K562 (cell line): ENCODE measurements around the gene CLASP1. TPM values are rescaled to one million over a fixed set of nuclear protein-coding genes. Genes with fewer than 3 reads are reported as not detected.

Experiments
- E2F6 ChIP-seq, 2 experiments: IDR thresholded peaks; 2 replicates each; pipeline ENCODE4 v1.6.1; 2011; ENCODE audit warnings: borderline replicate concordance in 1 of 2, control low read depth in 1 of 2, low read depth in 1 of 2, low read length in 1 of 2, mild to moderate bottlenecking in 1 of 2, mixed read lengths in 1 of 2, moderate library complexity in 1 of 2; ENCODE audit not compliant: insufficient read depth in 1 of 2, insufficient read length in 1 of 2, poor library complexity in 1 of 2, severe bottlenecking in 1 of 2; ENCODE audit errors: extremely low read depth in 1 of 2
- EGR1 ChIP-seq: fragments of 450-650 bp; conservative IDR thresholded peaks from 2 replicates; pipeline ENCODE4 v1.6.1; 2017; ENCODE audit warnings: mild to moderate bottlenecking
- FIP1L1 ChIP-seq: fragments of 200-400 bp; formaldehyde crosslinking; IDR thresholded peaks from 2 replicates; pipeline ENCODE4 v1.6.1; 2018; ENCODE audit warnings: mild to moderate bottlenecking, low read depth, low read length; ENCODE audit not compliant: poor library complexity, severe bottlenecking
- NKRF ChIP-seq: fragments of 450-650 bp; IDR thresholded peaks from 2 replicates; pipeline ENCODE4 v1.6.1; 2016; ENCODE audit warnings: borderline replicate concordance
- SAP30 ChIP-seq: fragments of 200-600 bp; sonication (generic); IDR thresholded peaks from 2 replicates; pipeline ENCODE4 v1.6.1; 2012; ENCODE audit warnings: borderline replicate concordance, low read depth, mild to moderate bottlenecking, moderate library complexity, low read length, control low read depth, inconsistent platforms; ENCODE audit not compliant: insufficient read depth, poor library complexity, severe bottlenecking
- SIN3A ChIP-seq, 2 experiments: fragments of 150-350 bp in 1 of 2; IDR thresholded peaks; 2 replicates each; pipeline ENCODE4 v1.6.1; 2011 to 2016; ENCODE audit warnings: borderline replicate concordance in 2 of 2, low read depth in 2 of 2, low read length in 2 of 2, mild to moderate bottlenecking in 2 of 2, moderate library complexity in 2 of 2; ENCODE audit not compliant: control insufficient read depth in 1 of 2
- ZBTB2 ChIP-seq: fragments of 450-650 bp; IDR thresholded peaks from 2 replicates; pipeline ENCODE4 v1.6.1; 2016; ENCODE audit warnings: antibody characterized with exemption
- ZBTB40 ChIP-seq, 2 experiments: fragments of 450-650 bp in 1 of 2; sonication (generic) in 1 of 2; formaldehyde crosslinking in 1 of 2; IDR thresholded peaks; 2 replicates each; pipeline versions ENCODE4 v1.7.1 to v1.9.0; 2016 to 2022; ENCODE audit warnings: inconsistent platforms in 1 of 2, mild to moderate bottlenecking in 1 of 2, missing genetic modification reagents in 1 of 2
- ZC3H4 ChIP-seq: sonication (generic); formaldehyde crosslinking; IDR thresholded peaks from 2 replicates; pipeline ENCODE4 v1.9.0; 2021; ENCODE audit warnings: missing genetic modification reagents, borderline replicate concordance
- ZKSCAN1 ChIP-seq: fragments of 150-350 bp; IDR thresholded peaks from 2 replicates; pipeline ENCODE4 v1.6.1; 2016; ENCODE audit warnings: low read depth, low read length
- polyA plus RNA-seq, 8 experiments: library from polyadenylated mRNA; depleted of rRNA in 4 of 8; stranded (reverse) in 5 of 8; unstranded in 3 of 8; fragments of >200 nt; fragmentation: Nextera tagmentation in 2 of 8; fragmentation: Illumina TruSeq in 1 of 8; extraction: Ambion mirVana in 2 of 8; extraction: Trizol in 1 of 8; gene quantifications; 2 replicates each; pipeline versions ENCODE4 v1.2.1 to v1.2.3, GENCODE V29; 2011 to 2014; ENCODE audit warnings: inconsistent platforms in 1 of 8, missing spikeins in 1 of 8
- total RNA-seq, 7 experiments: library from RNA; depleted of rRNA in 6 of 7; stranded (reverse); fragments of >200 nt in 6 of 7; fragmentation: Illumina TruSeq in 2 of 7; extraction: Trizol in 2 of 7; gene quantifications; 2 replicates each; pipeline versions ENCODE4 v1.2.1 to v1.2.3, GENCODE V29; 2011 to 2021; ENCODE audit warnings: low replicate concordance in 1 of 7

The CLASP1 gene
- total and polyA plus RNA-seq, 9 of the 15 experiments (the other 6 are each of a cell fraction or from before 2014, with no cell fraction given): 1.7 to 40.3 (median 20.7) TPM

- TF ChIP-seq ZBTB40 (IDR thresholded peaks at IDR 0.05) (peak; percentile 73), ZBTB40 (CRISPR knock-in tag; IDR thresholded peaks at IDR 0.05) (no peak), ZBTB2 (peak; percentile 7; the same call in 1 of the 2 replicates), EGR1 (peak; percentile 92), FIP1L1 (peak; percentile 31), NKRF (peak; percentile 72; the same call in 1 of the 2 replicates), E2F6 (IDR thresholded peaks at IDR 0.05; ENCODE audit: borderline replicate concordance in 1 of 2, extremely low read depth in 1 of 2, insufficient read depth in 1 of 2, insufficient read length in 1 of 2, low read depth in 1 of 2, low read length in 1 of 2, poor library complexity in 1 of 2, severe bottlenecking in 1 of 2) (peak; percentile 25 to 75), SIN3A (IDR thresholded peaks at IDR 0.05; ENCODE audit: borderline replicate concordance in 2 of 2, control insufficient read depth in 1 of 2, low read depth in 2 of 2, low read length in 2 of 2) (peak in 1 of 2 experiments; percentile 72; a peak in 2 of 4 replicates), SAP30 (peak; percentile 78), ZKSCAN1 (0 out of 2 replicates have a peak, but pooled peaks have one; percentile 36), ZC3H4 (0 out of 2 replicates have a peak, but pooled peaks have one; percentile 34)
These were observed 119.0 kb downstream of the CLASP1 start (continued) for GRCh38 chr2:121530212-121530705.
